ENCODE data around the gene TMEM270. TPM values are rescaled to one million over a fixed set of nuclear protein-coding genes. Genes with fewer than 3 reads are reported as not detected.

TMEM270 gene
- total and polyA plus RNA-seq, 8 donors, result not detected

DNA sequence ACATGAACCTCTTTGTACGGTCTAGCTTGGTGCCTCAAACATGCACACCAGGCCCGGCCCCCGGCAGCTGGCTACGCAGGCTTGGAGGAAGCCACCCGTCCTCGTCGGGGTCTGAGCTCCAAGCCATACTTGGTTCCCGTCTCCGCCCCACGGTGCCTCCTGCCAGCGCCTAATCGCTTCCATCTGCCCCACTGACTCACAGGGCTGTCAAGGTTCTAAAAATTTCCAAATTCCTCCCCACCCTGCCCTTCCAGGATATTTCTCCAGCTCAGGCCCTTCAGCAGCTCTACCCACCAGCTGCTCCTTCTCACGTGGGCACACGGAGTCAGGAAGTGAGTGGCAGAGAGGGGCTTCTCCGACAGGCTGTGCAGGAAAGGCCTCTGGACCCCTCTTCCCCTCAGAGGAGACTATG, 38.8 kb downstream of the TMEM270 start:
- TF ChIP-seq, protein P1, sequence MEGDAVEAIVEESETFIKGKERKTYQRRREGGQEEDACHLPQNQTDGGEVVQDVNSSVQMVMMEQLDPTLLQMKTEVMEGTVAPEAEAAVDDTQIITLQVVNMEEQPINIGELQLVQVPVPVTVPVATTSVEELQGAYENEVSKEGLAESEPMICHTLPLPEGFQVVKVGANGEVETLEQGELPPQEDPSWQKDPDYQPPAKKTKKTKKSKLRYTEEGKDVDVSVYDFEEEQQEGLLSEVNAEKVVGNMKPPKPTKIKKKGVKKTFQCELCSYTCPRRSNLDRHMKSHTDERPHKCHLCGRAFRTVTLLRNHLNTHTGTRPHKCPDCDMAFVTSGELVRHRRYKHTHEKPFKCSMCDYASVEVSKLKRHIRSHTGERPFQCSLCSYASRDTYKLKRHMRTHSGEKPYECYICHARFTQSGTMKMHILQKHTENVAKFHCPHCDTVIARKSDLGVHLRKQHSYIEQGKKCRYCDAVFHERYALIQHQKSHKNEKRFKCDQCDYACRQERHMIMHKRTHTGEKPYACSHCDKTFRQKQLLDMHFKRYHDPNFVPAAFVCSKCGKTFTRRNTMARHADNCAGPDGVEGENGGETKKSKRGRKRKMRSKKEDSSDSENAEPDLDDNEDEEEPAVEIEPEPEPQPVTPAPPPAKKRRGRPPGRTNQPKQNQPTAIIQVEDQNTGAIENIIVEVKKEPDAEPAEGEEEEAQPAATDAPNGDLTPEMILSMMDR (IDR thresholded peaks at IDR 0.05), result no peak
- H3K4me3 ChIP-seq, result no peak overlapping the region
- DNase-seq (no peak), ATAC-seq (peak; percentile 20)
- H3K36me3 ChIP-seq, result no peaks in the 10 kb centered on the region
- H3K9me3 ChIP-seq, result peaks cover 0 to 8% of the 10 kb centered on the region in 2 donors
- H3K27me3 ChIP-seq, result no peaks in the 10 kb centered on the region
- intact Hi-C loops (cut with DNase I), result no loop called here
- H3K4me1 ChIP-seq, result no peaks in the 10 kb centered on the region
- H3K27ac ChIP-seq, result no peak overlapping the region

DNA sequence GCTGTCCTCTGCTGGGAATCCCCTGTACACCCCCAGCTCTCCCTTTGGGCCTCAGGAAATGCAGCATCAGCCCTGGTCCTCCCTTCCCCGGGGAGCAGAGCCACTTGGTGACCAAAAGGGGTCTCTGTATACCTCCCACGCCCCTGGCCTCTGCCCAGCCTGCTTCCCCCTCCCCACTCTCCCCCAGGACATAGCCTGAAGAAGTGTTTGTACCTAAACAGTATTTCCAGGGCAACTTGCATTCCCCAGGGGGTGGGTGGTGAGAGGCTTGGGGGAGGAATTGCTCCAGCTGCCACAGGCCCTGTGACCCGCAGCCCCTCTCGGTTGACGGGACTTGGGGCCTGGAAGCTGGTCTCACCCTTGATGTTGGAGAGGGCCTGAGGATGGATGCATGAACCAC, 39.3 kb downstream of the TMEM270 start:
- no peaks in the 10 kb centered on the region for H3K36me3 ChIP-seq
- H3K27ac ChIP-seq, result no peak overlapping the region
- no peaks in the 10 kb centered on the region for H3K4me1 ChIP-seq
- H3K9me3 ChIP-seq, result peaks cover 0 to 8% of the 10 kb centered on the region in 2 donors
- H3K4me3 ChIP-seq, result no peak overlapping the region
- DNase-seq (no peak), ATAC-seq (no peak)
- intact Hi-C loops (cut with DNase I), result no loop called here
- TF ChIP-seq, protein P1 (IDR thresholded peaks at IDR 0.05), result no peak
- no peaks in the 10 kb centered on the region for H3K27me3 ChIP-seq

DNA sequence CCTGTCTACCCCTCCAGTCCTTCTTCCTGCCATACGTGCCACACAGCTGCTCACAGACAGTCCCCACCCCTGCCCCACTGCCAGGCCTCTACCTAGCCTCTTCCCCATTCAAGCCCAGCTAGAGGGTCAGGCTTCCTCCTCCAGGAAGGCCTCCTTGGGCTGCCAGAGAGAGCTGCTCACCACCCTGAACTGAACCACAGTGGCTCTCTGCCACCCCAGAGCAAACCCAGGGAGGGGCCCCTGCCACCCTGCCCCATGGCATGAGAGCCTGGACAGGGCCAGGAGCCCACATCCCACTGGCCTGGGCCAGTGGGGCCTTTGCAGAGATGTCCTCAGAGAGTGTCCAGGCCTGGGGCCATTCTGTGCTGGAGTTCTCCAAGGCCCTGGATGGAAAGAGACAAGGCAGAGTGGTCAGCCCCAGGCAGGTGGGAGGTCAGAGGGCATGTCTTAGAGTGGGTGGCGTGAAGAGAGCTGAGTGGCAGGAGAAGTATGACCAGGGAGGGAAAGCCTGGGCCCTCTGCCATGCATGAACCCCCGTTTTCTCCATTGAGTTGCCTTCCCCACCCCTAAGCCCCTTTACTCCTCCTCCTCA, 40.4 kb downstream of the TMEM270 start:
- no peaks in the 10 kb centered on the region for H3K36me3 ChIP-seq
- ATAC-seq, result no peak
- no peak overlapping the region for H3K4me3 ChIP-seq
- TF ChIP-seq, protein P1 (IDR thresholded peaks at IDR 0.05), result no peak
- no peak for DNase-seq
- intact Hi-C loops (cut with DNase I), result no loop called here
- H3K27ac ChIP-seq, result no peak overlapping the region
- peaks cover 0 to 8% of the 10 kb centered on the region in 2 donors for H3K9me3 ChIP-seq
- H3K27me3 ChIP-seq, result no peaks in the 10 kb centered on the region
- no peaks in the 10 kb centered on the region for H3K4me1 ChIP-seq

DNA sequence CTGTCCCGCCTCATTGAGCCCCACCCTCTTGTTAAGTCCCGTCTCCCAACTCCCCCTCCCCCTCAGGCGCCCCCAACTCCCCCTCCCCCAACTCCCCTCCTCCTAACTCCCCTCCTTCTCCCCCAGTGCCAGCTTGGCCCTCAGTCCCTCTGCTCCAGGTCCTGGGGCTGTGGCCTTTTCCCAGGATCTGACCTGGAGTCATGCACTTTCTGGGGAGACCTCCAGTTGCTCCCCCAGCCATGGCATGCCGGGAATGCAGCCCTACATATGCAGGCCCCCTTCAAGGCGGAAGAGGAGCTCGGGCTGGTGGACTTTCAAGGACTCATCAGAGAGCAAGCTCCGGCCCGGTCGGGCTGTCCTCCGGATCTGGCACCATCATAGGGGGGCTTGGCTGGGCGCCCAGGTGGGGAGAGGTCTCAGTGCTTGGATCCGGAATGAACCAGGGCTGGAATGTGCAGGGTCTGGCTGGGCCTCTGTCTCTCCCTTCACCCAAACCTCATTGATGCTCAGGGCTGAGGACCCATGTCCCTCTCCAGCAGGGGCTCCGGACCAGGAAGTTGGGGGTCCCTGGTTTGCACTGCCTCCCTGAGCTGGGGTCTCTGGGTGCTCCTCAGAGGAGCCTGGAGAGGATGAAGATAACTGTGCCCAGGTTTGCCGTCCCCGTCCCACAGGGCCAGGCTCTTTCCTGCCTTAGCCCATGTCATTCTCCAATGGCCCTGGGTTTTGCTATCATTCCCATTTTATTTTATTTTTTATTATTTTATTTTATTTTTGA, 41.1 kb downstream of the TMEM270 start:
- TF ChIP-seq, protein P1 (IDR thresholded peaks at IDR 0.05), result no peak
- Histone ChIP-seq H3K36me3 (no peaks in the 10 kb centered on the region), H3K4me3 (no peak overlapping the region), H3K27ac (no peak overlapping the region), H3K4me1 (no peaks in the 10 kb centered on the region), H3K9me3 (peaks cover 0 to 1% of the 10 kb centered on the region in 2 donors), H3K27me3 (no peaks in the 10 kb centered on the region)
- ATAC-seq (no peak), DNase-seq (no peak)
- intact Hi-C loops (cut with DNase I), result no loop called here

DNA sequence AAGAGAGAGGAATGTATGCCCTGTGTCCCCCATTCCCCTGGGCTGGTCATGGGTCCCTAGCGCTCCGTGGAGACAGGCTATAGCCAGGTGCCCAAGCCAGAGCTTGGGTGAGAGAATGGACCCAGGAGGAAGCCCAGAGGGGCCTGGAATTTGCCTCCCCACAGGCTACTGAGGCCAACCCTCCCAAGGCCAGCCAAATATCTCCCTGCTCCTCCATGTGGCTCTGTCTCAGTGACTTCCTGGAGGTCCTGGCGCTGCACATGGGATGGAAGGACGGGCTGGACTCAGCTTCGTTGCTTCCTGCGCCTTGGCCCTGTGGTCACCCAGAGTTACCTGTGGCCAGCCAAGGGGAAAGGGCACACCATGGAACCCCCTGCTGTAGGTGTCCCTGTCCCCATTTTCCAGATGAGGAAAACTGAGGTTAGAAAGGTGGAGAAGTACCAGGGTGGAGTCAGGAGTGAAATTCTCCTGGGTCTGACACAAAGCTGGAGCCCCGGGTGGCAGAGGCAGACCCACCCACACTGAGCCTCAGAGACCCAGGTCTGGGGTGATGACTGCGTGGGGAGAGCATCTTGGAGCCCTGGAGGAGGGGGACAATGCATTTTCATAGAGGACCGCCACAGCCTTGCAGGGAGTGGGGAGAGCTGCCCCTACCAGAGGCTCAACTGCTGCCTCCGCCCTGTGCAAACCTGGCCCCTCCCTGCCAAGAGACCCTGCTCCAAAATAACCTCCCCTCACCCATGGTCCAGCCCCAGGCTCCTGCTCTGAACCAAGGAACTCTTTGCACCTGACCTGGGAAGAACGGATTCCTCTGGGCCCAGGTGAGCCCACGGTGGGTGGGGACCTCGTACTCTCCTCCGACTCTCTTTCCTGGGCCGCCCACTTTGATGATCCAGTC, 42.6 kb downstream of the TMEM270 start:
- Histone ChIP-seq H3K4me1 (no peaks in the 10 kb centered on the region), H3K27ac (no peak overlapping the region), H3K36me3 (no peaks in the 10 kb centered on the region), H3K4me3 (no peak overlapping the region), H3K9me3 (no peaks in the 10 kb centered on the region), H3K27me3 (no peaks in the 10 kb centered on the region)
- ATAC-seq (no peak), DNase-seq (no peak)
- intact Hi-C loops (cut with DNase I), result no loop called here
- TF ChIP-seq, protein P1 (IDR thresholded peaks at IDR 0.05), result no peak

All from left lung (tissue), 10 donors.